Peyer's patch (tissue), 4 donors: Measurements from ENCODE around the gene RIC8B.

Experiments used
- POLR2A ChIP-seq, 2 donors: fragments of 450-650 bp; IDR thresholded peaks; one replicate each; pipeline ENCODE4 v1.5.1; 2017; ENCODE audit warnings: antibody characterized with exemption in 2 of 2, mild to moderate bottlenecking in 2 of 2, moderate library complexity in 2 of 2
- TF ChIP-seq, protein P1 (sequence below), 6 experiments: fragments of 450-650 bp in 4 of 6; fragments of 200-600 bp in 2 of 6; sonication (generic) in 1 of 6; IDR thresholded peaks; one replicate each; pipeline ENCODE4 v1.5.1; 2017 to 2019; ENCODE audit warnings: antibody characterized with exemption in 6 of 6, mild to moderate bottlenecking in 3 of 6, moderate library complexity in 1 of 6

DNA sequence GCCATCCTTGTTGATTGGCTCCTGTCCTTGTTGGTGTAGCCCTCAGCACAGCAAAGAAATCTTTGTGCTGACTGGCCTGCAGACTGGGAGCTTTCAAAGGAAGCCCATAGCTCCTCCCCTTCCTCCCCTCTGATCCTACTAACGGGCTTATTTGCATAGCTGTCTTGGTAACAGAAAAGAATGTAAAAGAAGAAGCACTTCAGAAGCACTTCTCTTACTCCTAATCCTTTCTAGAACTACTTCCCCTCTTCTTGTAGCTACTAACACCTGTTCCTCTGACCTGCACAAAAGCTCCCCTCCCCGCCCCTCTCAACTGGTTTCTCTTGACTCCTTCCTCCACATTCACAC is 14.3 kb upstream of the RIC8B start:
- TF ChIP-seq, protein P1, sequence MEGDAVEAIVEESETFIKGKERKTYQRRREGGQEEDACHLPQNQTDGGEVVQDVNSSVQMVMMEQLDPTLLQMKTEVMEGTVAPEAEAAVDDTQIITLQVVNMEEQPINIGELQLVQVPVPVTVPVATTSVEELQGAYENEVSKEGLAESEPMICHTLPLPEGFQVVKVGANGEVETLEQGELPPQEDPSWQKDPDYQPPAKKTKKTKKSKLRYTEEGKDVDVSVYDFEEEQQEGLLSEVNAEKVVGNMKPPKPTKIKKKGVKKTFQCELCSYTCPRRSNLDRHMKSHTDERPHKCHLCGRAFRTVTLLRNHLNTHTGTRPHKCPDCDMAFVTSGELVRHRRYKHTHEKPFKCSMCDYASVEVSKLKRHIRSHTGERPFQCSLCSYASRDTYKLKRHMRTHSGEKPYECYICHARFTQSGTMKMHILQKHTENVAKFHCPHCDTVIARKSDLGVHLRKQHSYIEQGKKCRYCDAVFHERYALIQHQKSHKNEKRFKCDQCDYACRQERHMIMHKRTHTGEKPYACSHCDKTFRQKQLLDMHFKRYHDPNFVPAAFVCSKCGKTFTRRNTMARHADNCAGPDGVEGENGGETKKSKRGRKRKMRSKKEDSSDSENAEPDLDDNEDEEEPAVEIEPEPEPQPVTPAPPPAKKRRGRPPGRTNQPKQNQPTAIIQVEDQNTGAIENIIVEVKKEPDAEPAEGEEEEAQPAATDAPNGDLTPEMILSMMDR (IDR thresholded peaks at IDR 0.05): no peak
- no peak for TF ChIP-seq POLR2A (IDR thresholded peaks at IDR 0.05)
